ENCODE data around the gene IL3. TPM values are rescaled to one million over a fixed set of nuclear protein-coding genes. Genes with fewer than 3 reads are reported as not detected.

IL3 gene
- total RNA-seq, 2 experiments from 2014 or later, result not detected

- Histone ChIP-seq H4K20me1 (ENCODE audit: insufficient read depth, low read length) (no peaks in the 10 kb centered on the region), H2AFZ (ENCODE audit: low read length) (no peak overlapping the region), H3K9me2 (ENCODE audit: insufficient read depth, low read length) (no peaks in the 10 kb centered on the region), H3K36me3 (ENCODE audit: insufficient read depth, low read length) (no peaks in the 10 kb centered on the region), H3K4me3 (ENCODE audit: low read depth, low read length, poor library complexity, severe bottlenecking) (no peak overlapping the region), H3K27ac (ENCODE audit: low read depth, low read length, poor library complexity, severe bottlenecking) (no peak overlapping the region), H3K79me2 (ENCODE audit: insufficient read depth, low read depth, low read length) (no peaks in the 10 kb centered on the region), H3K4me2 (ENCODE audit: low read length) (no peak overlapping the region), H3K4me1 (ENCODE audit: insufficient read depth, low read length, poor library complexity, severe bottlenecking) (no peaks in the 10 kb centered on the region), H3K9me3 (ENCODE audit: low read length) (no peaks in the 10 kb centered on the region)
- POLR2A ChIA-PET, result no interaction called here
- no peak for DNase-seq (ENCODE audit: low spot score)
- CTCF ChIA-PET (ENCODE audit: unreplicated experiment), result no interaction called here
- no TSS peak for BruUV-seq (replicated peaks)
- no peak for TF ChIP-seq EZH2phosphoT487 (IDR thresholded peaks at IDR 0.05; ENCODE audit: borderline replicate concordance, low read depth, low read length)
- TF ChIP-seq, protein P1, sequence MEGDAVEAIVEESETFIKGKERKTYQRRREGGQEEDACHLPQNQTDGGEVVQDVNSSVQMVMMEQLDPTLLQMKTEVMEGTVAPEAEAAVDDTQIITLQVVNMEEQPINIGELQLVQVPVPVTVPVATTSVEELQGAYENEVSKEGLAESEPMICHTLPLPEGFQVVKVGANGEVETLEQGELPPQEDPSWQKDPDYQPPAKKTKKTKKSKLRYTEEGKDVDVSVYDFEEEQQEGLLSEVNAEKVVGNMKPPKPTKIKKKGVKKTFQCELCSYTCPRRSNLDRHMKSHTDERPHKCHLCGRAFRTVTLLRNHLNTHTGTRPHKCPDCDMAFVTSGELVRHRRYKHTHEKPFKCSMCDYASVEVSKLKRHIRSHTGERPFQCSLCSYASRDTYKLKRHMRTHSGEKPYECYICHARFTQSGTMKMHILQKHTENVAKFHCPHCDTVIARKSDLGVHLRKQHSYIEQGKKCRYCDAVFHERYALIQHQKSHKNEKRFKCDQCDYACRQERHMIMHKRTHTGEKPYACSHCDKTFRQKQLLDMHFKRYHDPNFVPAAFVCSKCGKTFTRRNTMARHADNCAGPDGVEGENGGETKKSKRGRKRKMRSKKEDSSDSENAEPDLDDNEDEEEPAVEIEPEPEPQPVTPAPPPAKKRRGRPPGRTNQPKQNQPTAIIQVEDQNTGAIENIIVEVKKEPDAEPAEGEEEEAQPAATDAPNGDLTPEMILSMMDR (conservative IDR thresholded peaks at IDR 0.05; ENCODE audit: low read length), result no peak
- intact Hi-C loops (cut with micrococcal nuclease; ENCODE audit: unreplicated experiment), result no loop called here
These were observed 11.4 kb upstream of the IL3 start for GRCh38 chr5:132049093-132049492.

DNA sequence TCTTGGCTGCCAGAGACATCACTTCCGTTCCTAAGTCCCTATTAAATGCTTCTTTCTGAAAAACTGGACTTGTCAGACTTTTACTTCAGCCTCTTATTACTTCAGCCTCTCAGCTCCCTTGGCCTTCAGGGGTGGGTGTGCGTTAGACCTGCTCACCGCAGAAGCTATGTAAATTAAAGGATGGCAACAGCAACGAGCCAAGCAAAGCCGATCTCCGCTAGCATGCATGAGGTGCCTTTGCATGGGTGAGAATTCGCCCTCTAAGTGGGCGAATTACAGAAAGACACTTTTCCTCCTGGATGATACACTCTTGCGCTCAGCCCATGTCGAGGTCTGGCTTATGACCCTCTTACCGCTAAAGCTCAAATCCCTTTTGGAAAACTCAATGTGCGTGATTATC, 10.9 kb upstream of the IL3 start:
- no peaks in the 10 kb centered on the region for H4K20me1 ChIP-seq (ENCODE audit: insufficient read depth, low read length)
- ChIA-PET CTCF (ENCODE audit: unreplicated experiment) (no interaction called here), POLR2A (no interaction called here)
- H3K79me2 ChIP-seq (ENCODE audit: insufficient read depth, low read depth, low read length), result no peaks in the 10 kb centered on the region
- intact Hi-C loops (cut with micrococcal nuclease; ENCODE audit: unreplicated experiment), result no loop called here
- no peak overlapping the region for H3K4me2 ChIP-seq (ENCODE audit: low read length)
- H3K9me3 ChIP-seq (ENCODE audit: low read length), result no peaks in the 10 kb centered on the region
- H3K4me3 ChIP-seq (ENCODE audit: low read depth, low read length, poor library complexity, severe bottlenecking), result no peak overlapping the region
- no TSS peak for BruUV-seq (replicated peaks)
- no peak overlapping the region for H2AFZ ChIP-seq (ENCODE audit: low read length)
- no peak for DNase-seq (ENCODE audit: low spot score)
- no peaks in the 10 kb centered on the region for H3K36me3 ChIP-seq (ENCODE audit: insufficient read depth, low read length)
- no peak overlapping the region for H3K27ac ChIP-seq (ENCODE audit: low read depth, low read length, poor library complexity, severe bottlenecking)
- TF ChIP-seq, protein P1 (conservative IDR thresholded peaks at IDR 0.05; ENCODE audit: low read length), result no peak
- TF ChIP-seq EZH2phosphoT487 (IDR thresholded peaks at IDR 0.05; ENCODE audit: borderline replicate concordance, low read depth, low read length), result no peak
- no peaks in the 10 kb centered on the region for H3K4me1 ChIP-seq (ENCODE audit: insufficient read depth, low read length, poor library complexity, severe bottlenecking)
- no peaks in the 10 kb centered on the region for H3K9me2 ChIP-seq (ENCODE audit: insufficient read depth, low read length)

- CTCF ChIA-PET (ENCODE audit: unreplicated experiment), result no interaction called here
- Histone ChIP-seq H3K4me2 (ENCODE audit: low read length) (no peak overlapping the region), H3K9me3 (ENCODE audit: low read length) (no peaks in the 10 kb centered on the region), H4K20me1 (ENCODE audit: insufficient read depth, low read length) (no peaks in the 10 kb centered on the region), H3K4me3 (ENCODE audit: low read depth, low read length, poor library complexity, severe bottlenecking) (no peak overlapping the region), H3K9me2 (ENCODE audit: insufficient read depth, low read length) (no peaks in the 10 kb centered on the region), H2AFZ (ENCODE audit: low read length) (no peak overlapping the region), H3K36me3 (ENCODE audit: insufficient read depth, low read length) (no peaks in the 10 kb centered on the region), H3K27ac (ENCODE audit: low read depth, low read length, poor library complexity, severe bottlenecking) (no peak overlapping the region), H3K79me2 (ENCODE audit: insufficient read depth, low read depth, low read length) (no peaks in the 10 kb centered on the region), H3K4me1 (ENCODE audit: insufficient read depth, low read length, poor library complexity, severe bottlenecking) (no peaks in the 10 kb centered on the region)
- DNase-seq (ENCODE audit: low spot score), result no peak
- POLR2A ChIA-PET, result no interaction called here
- TF ChIP-seq, protein P1 (conservative IDR thresholded peaks at IDR 0.05; ENCODE audit: low read length), result no peak
- no peak for TF ChIP-seq EZH2phosphoT487 (IDR thresholded peaks at IDR 0.05; ENCODE audit: borderline replicate concordance, low read depth, low read length)
- no TSS peak for BruUV-seq (replicated peaks)
- intact Hi-C loops (cut with micrococcal nuclease; ENCODE audit: unreplicated experiment), result no loop called here
These were observed 10.3 kb upstream of the IL3 start for GRCh38 chr5:132050136-132050535.

Data from OCI-LY7 (cell line).